BE2C (cell line): Measurements from ENCODE around the gene PCDHA6. TPM values are rescaled to one million over a fixed set of nuclear protein-coding genes. Genes with fewer than 3 reads are reported as not detected.
"Not testable (repeated sequence)": the region's sequence is repeated elsewhere in the genome, so short reads cannot be mapped to it uniquely, and the experiment has no call there.

ENCODE experiments used
- DNase-seq: peaks from one replicate; pipeline ENCODE4 v3.0.0-alpha.2; 2020
- H3K27me3 ChIP-seq: fragments of 250-450 bp; sonication (Bioruptor Pico); 2 replicates; pipeline ENCODE4 v1.5.1; 2020; ENCODE audit warnings: mild to moderate bottlenecking
- H3K36me3 ChIP-seq: fragments of 250-450 bp; sonication (Bioruptor Pico); 2 replicates; pipeline ENCODE4 v1.5.1; 2020; ENCODE audit warnings: mild to moderate bottlenecking
- H3K4me1 ChIP-seq: fragments of 250-450 bp; sonication (Bioruptor Pico); 2 replicates; pipeline ENCODE4 v1.5.1; 2020
- H3K4me3 ChIP-seq: 2 replicates; pipeline ENCODE4 v1.5.1; 2011; ENCODE audit warnings: low read depth, low read length
- H3K9me3 ChIP-seq: fragments of 250-450 bp; sonication (Bioruptor Pico); 2 replicates; pipeline ENCODE4 v1.5.1; 2020
- CTCF ChIP-seq: IDR thresholded peaks from 2 replicates; pipeline ENCODE4 v1.5.1; 2012; ENCODE audit warnings: mild to moderate bottlenecking, low read depth, low read length
- polyA plus RNA-seq: library from polyadenylated mRNA; unstranded; fragments of >200 nt; gene quantifications from one replicate; pipeline ENCODE4 v1.2.1, GENCODE V29; 2012; ENCODE audit warnings: low read depth, missing spikeins; ENCODE audit not compliant: insufficient read length, insufficient read depth

The PCDHA6 gene
- 0.63 TPM for polyA plus RNA-seq

GRCh38 chr5:140827704-140828361 is at the start of gene PCDHA6:
Gene PCDHA6 (plus strand): TSS chr5:140827960. CDS start chr5:140828092, 132 bp downstream.
- Histone ChIP-seq H3K4me3 (no peak within 1 kb of the TSS), H3K27me3 (no peaks in the 10 kb centered on the region), H3K4me1 (no peaks in the 10 kb centered on the region), H3K36me3 (no peaks in the 10 kb centered on the region; the same call in 1 of the 2 replicates), H3K9me3 (no peaks in the 10 kb centered on the region)
- DNase-seq = no peak
- no peak for TF ChIP-seq CTCF

GRCh38 chr5:140780512-140780911 is 47.2 kb upstream of the PCDHA6 start:
- TF ChIP-seq CTCF = no peak
- no peak for DNase-seq
- Histone ChIP-seq H3K9me3 (peaks cover 4% of the 10 kb centered on the region), H3K4me1 (no peaks in the 10 kb centered on the region), H3K27me3 (no peaks in the 10 kb centered on the region), H3K4me3 (no peak overlapping the region), H3K36me3 (no peaks in the 10 kb centered on the region)

GRCh38 chr5:140785905-140786686 is 41.7 kb upstream of the PCDHA6 start, which contains the start of gene PCDHA1:
Gene PCDHA1 (plus strand): TSS chr5:140786140.
- peak; percentile 63 for TF ChIP-seq CTCF
- Histone ChIP-seq H3K36me3 (no peaks in the 10 kb centered on the region), H3K4me3 (peak within 1 kb of the TSS; percentile 12; the same call in 1 of the 2 replicates), H3K27me3 (no peaks in the 10 kb centered on the region), H3K4me1 (no peaks in the 10 kb centered on the region), H3K9me3 (no peaks in the 10 kb centered on the region)
- DNase-seq = peak; percentile 32

GRCh38 chr5:140787422-140787821 is 40.3 kb upstream of the PCDHA6 start:
- H3K27me3 ChIP-seq, DNase-seq, H3K9me3 ChIP-seq, H3K4me1 ChIP-seq, H3K36me3 ChIP-seq, H3K4me3 ChIP-seq: not testable (repeated sequence)

GRCh38 chr5:140787849-140788504 is 39.8 kb upstream of the PCDHA6 start:
- H3K4me3 ChIP-seq, DNase-seq, H3K9me3 ChIP-seq, H3K4me1 ChIP-seq, H3K36me3 ChIP-seq, H3K27me3 ChIP-seq: not testable (repeated sequence)

GRCh38 chr5:140791089-140791488 is 36.7 kb upstream of the PCDHA6 start:
- DNase-seq = no peak
- no peaks in the 10 kb centered on the region for H3K36me3 ChIP-seq
- H3K27me3 ChIP-seq = no peaks in the 10 kb centered on the region
- no peaks in the 10 kb centered on the region; the same call in 1 of the 2 replicates for H3K9me3 ChIP-seq
- H3K4me1 ChIP-seq = no peaks in the 10 kb centered on the region
- H3K4me3 ChIP-seq = no peak overlapping the region
- no peak for TF ChIP-seq CTCF
